ES-I3 (cell line): ENCODE results near the gene ENDOD1.
A peak's percentile ranks its signal among the peaks of the same experiment; 100 is the strongest.
"Not testable (repeated sequence)": the region's sequence is repeated elsewhere in the genome, so short reads cannot be mapped to it uniquely, and the experiment has no call there.

Experiments used
- H3K36me3 ChIP-seq: 2 replicates; pipeline ENCODE4 v1.6.1; 2013; ENCODE audit warnings: mild to moderate bottlenecking, low read length, control low read depth, moderate library complexity; ENCODE audit not compliant: insufficient read depth
- H3K4me1 ChIP-seq: 2 replicates; pipeline ENCODE4 v1.6.1; 2013; ENCODE audit warnings: mild to moderate bottlenecking, control low read depth, low read length; ENCODE audit not compliant: insufficient read depth
- H3K9ac ChIP-seq: 2 replicates; pipeline ENCODE4 v1.6.1; 2013; ENCODE audit warnings: low read depth, mild to moderate bottlenecking, low read length, moderate library complexity
- H3K9me3 ChIP-seq: 2 replicates; pipeline ENCODE4 v1.6.1; 2013; ENCODE audit warnings: mild to moderate bottlenecking, low read length, moderate library complexity; ENCODE audit not compliant: control insufficient read depth, insufficient read depth

The ENDOD1 gene

GRCh38 chr11:95103701-95104100 lies 14.1 kb downstream of the ENDOD1 start:
- Histone ChIP-seq H3K36me3 (no peaks in the 10 kb centered on the region), H3K9me3 (no peaks in the 10 kb centered on the region), H3K9ac (no peak overlapping the region), H3K4me1 (peaks cover 10% of the 10 kb centered on the region; the same call in 1 of the 2 replicates)

DNA sequence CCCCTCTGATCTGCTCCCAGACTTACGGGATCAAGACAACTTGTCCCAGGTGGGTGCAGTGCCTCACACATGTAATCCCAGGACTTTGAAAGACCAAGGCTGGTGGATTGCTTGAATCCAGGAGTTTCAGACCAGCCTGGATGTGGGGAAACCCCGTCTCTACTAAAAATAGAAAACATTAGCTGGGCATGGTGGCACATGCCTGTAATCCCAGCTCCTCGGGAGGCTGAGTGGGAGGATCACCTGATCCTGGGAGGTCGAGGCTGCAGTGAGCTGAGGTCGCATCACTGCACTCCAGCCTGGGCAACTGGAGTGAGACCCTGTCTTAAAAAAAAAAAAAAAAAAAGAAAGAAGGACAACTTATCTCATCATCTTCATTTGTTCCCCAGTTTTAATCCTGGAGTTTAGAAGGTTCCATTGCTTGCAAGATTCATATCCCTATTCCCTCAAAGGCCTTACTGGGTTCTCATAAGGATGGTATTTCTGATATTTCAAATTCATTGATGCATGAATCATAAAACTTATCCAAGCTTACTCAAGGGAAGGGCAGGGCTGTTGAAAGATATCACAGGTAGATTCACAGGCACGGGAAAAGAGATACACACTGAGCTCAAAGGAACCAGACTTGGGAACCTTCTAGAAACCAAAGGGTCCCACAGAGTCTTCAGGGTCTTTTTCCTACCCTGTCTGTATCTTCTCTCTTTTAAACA lies 14.6 kb downstream of the ENDOD1 start:
- peaks cover 15% of the 10 kb centered on the region; the same call in 1 of the 2 replicates for H3K4me1 ChIP-seq
- no peaks in the 10 kb centered on the region for H3K36me3 ChIP-seq
- H3K9me3 ChIP-seq, result no peaks in the 10 kb centered on the region
- no peak overlapping the region for H3K9ac ChIP-seq

- no peaks in the 10 kb centered on the region for H3K9me3 ChIP-seq
- no peak overlapping the region for H3K9ac ChIP-seq
- peaks cover 16% of the 10 kb centered on the region; the same call in 1 of the 2 replicates for H3K4me1 ChIP-seq
- no peaks in the 10 kb centered on the region for H3K36me3 ChIP-seq
Observed at GRCh38 chr11:95104856-95105255, 15.2 kb downstream of the ENDOD1 start.

DNA sequence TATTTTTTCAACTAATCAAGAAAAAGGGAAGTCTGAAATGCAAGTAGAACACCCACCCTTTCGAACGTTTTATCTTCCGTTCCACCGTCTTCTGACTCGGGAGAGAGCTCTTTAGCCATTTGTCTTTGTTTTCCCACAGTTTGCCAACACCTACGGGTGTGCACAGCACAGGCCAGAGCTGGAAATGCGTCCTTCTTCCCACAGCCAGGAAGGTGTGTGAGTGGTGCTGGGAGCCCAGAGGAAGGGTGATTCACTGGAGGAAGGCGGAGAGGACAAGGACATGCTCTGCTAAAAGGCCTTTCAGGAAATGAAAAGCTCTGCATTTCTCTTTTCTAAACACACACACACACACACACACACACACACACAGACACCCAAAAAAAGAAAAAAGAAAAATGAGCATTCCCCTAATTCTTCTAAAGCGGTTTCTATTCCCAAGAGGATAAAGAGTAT lies 18.5 kb downstream of the ENDOD1 start:
- Histone ChIP-seq H3K9ac (peak overlapping the region; percentile 16; the same call in 1 of the 2 replicates), H3K9me3 (no peaks in the 10 kb centered on the region; the same call in 1 of the 2 replicates), H3K36me3 (no peaks in the 10 kb centered on the region), H3K4me1 (peaks cover 16% of the 10 kb centered on the region; the same call in 1 of the 2 replicates)

DNA sequence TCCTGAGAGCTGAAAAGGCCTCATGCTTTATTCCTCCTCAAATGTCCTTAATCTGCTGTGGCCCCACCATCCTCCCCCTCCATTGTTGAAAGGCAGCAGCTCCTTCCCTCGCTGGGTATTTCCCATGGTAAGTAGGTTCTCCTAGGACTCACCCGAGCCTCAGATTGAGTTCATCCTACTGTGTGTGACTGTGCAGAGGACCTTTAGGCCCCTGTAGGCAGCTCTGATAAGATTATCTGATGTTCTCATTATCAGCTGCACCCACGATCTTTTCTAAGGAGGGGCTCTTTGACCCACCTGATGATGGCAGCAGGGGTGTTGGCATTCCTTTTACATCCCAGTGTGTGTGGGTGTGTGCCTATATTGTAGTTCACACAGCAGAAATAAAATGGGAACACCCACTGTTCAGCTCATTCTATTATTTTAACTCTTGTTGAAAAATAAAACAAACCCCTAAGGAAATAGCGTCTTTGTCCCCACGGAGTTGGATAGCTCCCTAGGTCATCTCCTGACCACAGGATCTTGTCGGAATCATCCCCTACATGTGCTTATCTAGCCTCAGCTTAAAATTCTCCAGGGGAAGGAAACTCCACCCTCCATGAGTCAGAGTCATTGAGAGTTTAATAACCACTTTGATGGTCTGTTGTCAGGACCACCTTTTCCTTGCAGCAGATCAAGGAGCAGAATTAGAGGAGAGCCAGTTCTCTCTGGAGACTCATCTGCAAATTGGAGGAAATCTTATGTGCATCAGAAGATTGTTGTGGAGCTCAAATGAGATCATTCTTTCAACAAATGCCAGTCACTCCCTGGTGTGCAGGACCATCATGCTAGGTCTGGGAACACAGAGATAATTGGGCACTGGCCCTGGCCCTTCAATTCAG lies 19.3 kb downstream of the ENDOD1 start:
- H3K4me1 ChIP-seq, result peaks cover 16% of the 10 kb centered on the region; the same call in 1 of the 2 replicates
- no peaks in the 10 kb centered on the region; the same call in 1 of the 2 replicates for H3K9me3 ChIP-seq
- H3K9ac ChIP-seq, result no peak overlapping the region
- H3K36me3 ChIP-seq, result no peaks in the 10 kb centered on the region

- H3K9ac ChIP-seq, H3K36me3 ChIP-seq, H3K9me3 ChIP-seq: not testable (repeated sequence)
- peaks cover 16% of the 10 kb centered on the region; the same call in 1 of the 2 replicates for H3K4me1 ChIP-seq
Observed at GRCh38 chr11:95111471-95111870, 21.8 kb downstream of the ENDOD1 start.

DNA sequence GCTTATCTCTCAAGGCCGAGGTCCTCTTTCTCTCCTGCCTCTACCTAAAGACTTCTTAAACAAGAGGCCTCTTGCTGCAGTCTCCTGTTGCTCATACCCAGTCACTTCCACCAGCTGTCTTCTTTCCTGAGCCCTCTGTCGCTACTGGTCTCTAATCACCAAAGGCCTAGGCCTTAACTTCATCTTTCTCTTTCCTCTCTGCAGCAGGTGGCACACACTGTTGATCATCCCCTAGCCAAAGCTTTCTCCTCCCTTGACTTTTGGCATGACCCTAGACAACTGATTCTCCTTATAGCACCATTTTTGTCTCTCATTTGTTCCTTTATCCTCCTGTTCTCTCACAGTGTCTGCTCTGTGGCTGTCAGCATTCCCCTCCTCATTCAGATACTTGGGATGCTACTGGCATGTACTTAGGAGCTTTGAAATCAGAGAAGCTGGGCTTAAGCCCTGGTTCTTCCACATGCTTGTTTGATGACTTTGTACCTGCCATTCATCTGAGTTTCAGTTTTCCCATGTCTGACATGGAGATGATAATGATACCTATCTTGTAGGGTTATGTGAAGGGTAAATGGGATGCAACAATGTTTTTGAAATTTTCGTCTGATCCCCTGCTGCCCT lies 22.4 kb downstream of the ENDOD1 start:
- Histone ChIP-seq H3K9me3 (no peaks in the 10 kb centered on the region; the same call in 1 of the 2 replicates), H3K4me1 (peaks cover 16% of the 10 kb centered on the region; the same call in 1 of the 2 replicates), H3K9ac (no peak overlapping the region), H3K36me3 (no peaks in the 10 kb centered on the region)

DNA sequence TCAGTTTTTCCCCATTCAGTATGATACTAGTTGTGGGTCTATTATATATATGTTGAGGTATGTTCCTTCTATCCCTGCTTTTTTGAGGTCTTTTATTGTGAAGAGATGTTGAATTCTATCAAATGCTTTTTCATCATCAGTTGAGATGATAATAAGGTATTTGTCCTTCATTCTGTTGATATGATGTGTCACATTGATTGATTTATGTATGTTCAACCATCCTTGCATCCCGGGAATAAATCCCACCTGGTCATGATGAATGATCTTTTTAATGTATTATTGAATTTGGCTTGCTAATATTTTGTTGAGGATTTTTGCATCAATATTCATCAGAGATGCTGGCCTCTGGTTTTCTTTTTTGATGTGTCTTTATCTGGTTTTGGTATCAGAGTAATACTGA lies 26.0 kb downstream of the ENDOD1 start:
- Histone ChIP-seq H3K9me3 (no peaks in the 10 kb centered on the region; the same call in 1 of the 2 replicates), H3K36me3 (no peaks in the 10 kb centered on the region), H3K9ac (no peak overlapping the region), H3K4me1 (no peaks in the 10 kb centered on the region)

DNA sequence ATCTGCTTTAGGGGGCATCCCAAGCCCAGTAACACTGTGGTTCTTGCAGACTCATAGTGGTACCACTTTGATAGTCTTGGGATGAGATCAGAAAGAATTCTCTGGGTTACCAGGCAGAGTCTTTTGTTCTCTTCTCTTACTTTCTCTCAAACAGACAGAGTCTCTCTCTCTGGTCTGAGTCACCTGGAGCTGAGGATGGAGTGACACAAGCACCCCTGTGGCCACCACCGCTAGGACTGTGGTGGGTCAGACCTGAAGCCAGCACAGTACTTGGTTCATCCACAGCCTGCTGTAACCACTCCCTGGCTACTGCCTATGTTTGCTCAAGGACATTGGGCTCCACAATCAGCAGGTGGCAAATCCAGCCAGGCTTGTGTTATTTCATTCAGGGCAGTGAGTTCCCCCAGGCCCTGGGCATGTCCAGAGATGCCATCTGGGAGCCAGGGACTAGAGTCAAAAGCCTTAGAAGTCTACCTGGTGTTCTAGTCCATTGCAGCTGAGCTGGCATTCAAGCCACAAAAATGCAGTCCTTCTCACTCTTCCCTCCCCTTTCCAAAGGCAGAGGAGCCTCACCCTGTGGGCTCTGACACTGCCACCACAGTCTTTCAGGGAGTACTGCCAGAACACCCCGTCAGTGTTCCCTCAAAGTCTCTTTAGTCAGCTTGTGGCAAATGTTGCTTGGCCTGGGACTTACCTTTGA lies 29.9 kb downstream of the ENDOD1 start:
- Histone ChIP-seq H3K36me3 (no peaks in the 10 kb centered on the region), H3K9me3 (no peaks in the 10 kb centered on the region), H3K4me1 (no peaks in the 10 kb centered on the region)

GRCh38 chr11:95121698-95122097 lies 32.1 kb downstream of the ENDOD1 start:
- H3K9me3 ChIP-seq, result no peaks in the 10 kb centered on the region
- H3K4me1 ChIP-seq, result no peaks in the 10 kb centered on the region
- no peaks in the 10 kb centered on the region for H3K36me3 ChIP-seq
- no peak overlapping the region for H3K9ac ChIP-seq

More for the DNA sequence above, 29.9 kb downstream of the ENDOD1 start:
- no peak overlapping the region for H3K9ac ChIP-seq

- H3K4me1 ChIP-seq, result no peaks in the 10 kb centered on the region
- H3K36me3 ChIP-seq, result no peaks in the 10 kb centered on the region
- no peaks in the 10 kb centered on the region; the same call in 1 of the 2 replicates for H3K9me3 ChIP-seq
- no peak overlapping the region for H3K9ac ChIP-seq
Observed at GRCh38 chr11:95123556-95123955, 33.9 kb downstream of the ENDOD1 start.

- Histone ChIP-seq H3K9ac (no peak overlapping the region), H3K9me3 (no peaks in the 10 kb centered on the region; the same call in 1 of the 2 replicates), H3K4me1 (no peaks in the 10 kb centered on the region), H3K36me3 (no peaks in the 10 kb centered on the region)
Observed at GRCh38 chr11:95128602-95129001, 39.0 kb downstream of the ENDOD1 start.

- no peaks in the 10 kb centered on the region for H3K4me1 ChIP-seq
- no peaks in the 10 kb centered on the region for H3K36me3 ChIP-seq
- no peak overlapping the region for H3K9ac ChIP-seq
- no peaks in the 10 kb centered on the region for H3K9me3 ChIP-seq
Observed at GRCh38 chr11:95132956-95133355, 43.3 kb downstream of the ENDOD1 start.

DNA sequence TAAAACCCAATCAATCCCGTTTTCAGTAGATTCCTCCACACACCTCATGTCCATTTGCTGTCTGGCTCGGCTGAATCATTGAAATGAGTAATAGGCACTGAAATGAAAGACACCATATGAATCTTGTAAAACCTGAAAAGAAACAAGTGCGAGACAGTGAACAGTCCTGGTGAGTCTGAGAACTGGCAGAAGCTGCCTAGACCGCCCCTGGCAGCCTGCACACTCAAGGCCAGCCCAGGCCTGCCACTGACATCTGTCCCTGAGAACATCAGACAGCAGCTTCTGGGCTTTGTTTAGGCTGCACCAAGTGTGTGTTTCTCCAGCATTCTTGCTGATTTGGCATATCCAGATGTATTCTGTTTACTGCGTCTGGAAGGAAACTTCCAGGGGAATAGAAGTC lies 44.8 kb downstream of the ENDOD1 start:
- no peaks in the 10 kb centered on the region for H3K9me3 ChIP-seq
- no peaks in the 10 kb centered on the region for H3K4me1 ChIP-seq
- H3K9ac ChIP-seq, result no peak overlapping the region
- H3K36me3 ChIP-seq, result no peaks in the 10 kb centered on the region
